B cell (primary cell): Measurements from ENCODE around the gene TRIM52. TPM values are rescaled to one million over a fixed set of nuclear protein-coding genes. Genes with fewer than 3 reads are reported as not detected.
A peak's percentile ranks its signal among the peaks of the same experiment; 100 is the strongest.

Experiments
- ATAC-seq: fragments of 200-7000 bp; cut with Tn5 transposase; one replicate; pipeline ENCODE4 v1.10.0; 2021; ENCODE audit warnings: low read depth, mild to moderate bottlenecking, moderate number of reproducible peaks, moderate library complexity
- CTCF ChIA-PET: fragments of 350-600 bp; sonication (Branson Sonifier 250); formaldehyde crosslinking; loops from one replicate; lab custom pipeline; 2021; ENCODE audit warnings: antibody characterized with exemption, inconsistent platforms; lab: Charles Lee
- POLR2A ChIA-PET: fragments of 350-600 bp; sonication (Branson Sonifier 250); formaldehyde crosslinking; loops from one replicate; lab custom pipeline; 2021; ENCODE audit warnings: antibody characterized with exemption; lab: Charles Lee
- DNase-seq: peaks from one replicate; pipeline ENCODE4 v3.0.0; 2013
- H2AFZ ChIP-seq: 2 replicates; pipeline ENCODE4 v1.6.1; 2012; ENCODE audit warnings: mild to moderate bottlenecking, low read depth, low read length; ENCODE audit not compliant: insufficient read depth, poor library complexity, severe bottlenecking
- H3K27ac ChIP-seq, 2 donors: 1 replicate in 1 of 2; 2 replicates in 1 of 2; pipeline ENCODE4 v1.5.1; 2012 to 2013; ENCODE audit warnings: low read length in 2 of 2, mild to moderate bottlenecking in 2 of 2, moderate library complexity in 1 of 2
- H3K27me3 ChIP-seq, 4 experiments: fragments of 200-600 bp in 1 of 4; sonication (generic) in 1 of 4; replicated peaks in 1 of 4; 1 replicate in 2 of 4; 2 replicates in 2 of 4; pipeline versions ENCODE4 v1.6.1 to v1.7.0; 2013 to 2016; ENCODE audit warnings: low read length in 3 of 4, mild to moderate bottlenecking in 2 of 4, mixed read lengths in 1 of 4, moderate library complexity in 1 of 4; ENCODE audit not compliant: insufficient read depth in 4 of 4, control insufficient read depth in 3 of 4; ENCODE audit errors: control extremely low read depth in 1 of 4
- H3K36me3 ChIP-seq, 2 experiments: replicated peaks in 1 of 2; 1 replicate in 1 of 2; 2 replicates in 1 of 2; pipeline versions ENCODE4 v1.6.1 to v1.7.1; 2013; ENCODE audit warnings: low read length in 1 of 2; ENCODE audit not compliant: insufficient read depth in 2 of 2, control insufficient read depth in 1 of 2; ENCODE audit errors: control extremely low read depth in 1 of 2, extremely low read depth in 1 of 2
- H3K4me1 ChIP-seq, 2 donors: fragments of 200-600 bp in 1 of 2; sonication (generic) in 1 of 2; 1 replicate in 1 of 2; 2 replicates in 1 of 2; pipeline versions ENCODE4 v1.5.1 to v1.6.1; 2013 to 2017; ENCODE audit warnings: low read length in 2 of 2; ENCODE audit not compliant: control insufficient read depth in 2 of 2, insufficient read depth in 2 of 2
- H3K4me2 ChIP-seq: replicated peaks from 2 replicates; pipeline ENCODE3; 2012; ENCODE audit warnings: mild to moderate bottlenecking, low read depth, low read length; ENCODE audit not compliant: poor library complexity, severe bottlenecking
- H3K4me3 ChIP-seq, 5 experiments: fragments of 200-600 bp in 1 of 5; sonication (generic) in 1 of 5; 1 replicate in 3 of 5; 2 replicates in 2 of 5; pipeline versions ENCODE4 v1.5.1 to v1.7.0; 2011 to 2016; ENCODE audit warnings: low read length in 4 of 5, mild to moderate bottlenecking in 4 of 5, low read depth in 2 of 5, control low read depth in 1 of 5, moderate library complexity in 1 of 5; ENCODE audit not compliant: insufficient read depth in 1 of 5; ENCODE audit errors: control extremely low read depth in 1 of 5, extremely low read depth in 1 of 5
- H3K79me2 ChIP-seq: fragments of 200-600 bp; sonication (generic); one replicate; pipeline ENCODE4 v1.6.0; 2016; ENCODE audit warnings: low read length; ENCODE audit not compliant: control insufficient read depth, insufficient read depth
- H3K9ac ChIP-seq: fragments of 200-600 bp; sonication (generic); 2 replicates; pipeline ENCODE4 v1.6.1; 2017; ENCODE audit warnings: mild to moderate bottlenecking, low read length, moderate library complexity
- H3K9me3 ChIP-seq, 3 donors: one replicate each; pipeline versions ENCODE4 v1.6.1 to v1.7.1; 2013; ENCODE audit warnings: low read length in 2 of 3; ENCODE audit not compliant: control insufficient read depth in 2 of 3, insufficient read depth in 1 of 3; ENCODE audit errors: control extremely low read depth in 1 of 3
- H4K20me1 ChIP-seq: 2 replicates; pipeline ENCODE4 v1.6.0; 2012; ENCODE audit warnings: mild to moderate bottlenecking, low read length; ENCODE audit not compliant: insufficient read depth, control insufficient read depth, poor library complexity, severe bottlenecking
- H3K27ac Mint-ChIP-seq: one replicate; pipeline ENCODE4 v1.8.0; 2021; ENCODE audit warnings: mixed read lengths
- H3K27me3 Mint-ChIP-seq: one replicate; pipeline ENCODE4 v1.8.0; 2021; ENCODE audit warnings: mixed read lengths
- H3K4me1 Mint-ChIP-seq: one replicate; pipeline ENCODE4 v1.8.0; 2021; ENCODE audit warnings: mixed read lengths
- H3K4me3 Mint-ChIP-seq: one replicate; pipeline ENCODE4 v1.8.0; 2021; ENCODE audit warnings: mixed read lengths
- H3K9me3 Mint-ChIP-seq: one replicate; pipeline ENCODE4 v1.8.0; 2022; ENCODE audit warnings: mixed read lengths; ENCODE audit not compliant: insufficient read depth
- EZH2 ChIP-seq: IDR thresholded peaks from 2 replicates; pipeline ENCODE4 v1.6.1; 2012; ENCODE audit warnings: borderline replicate concordance, low read depth, mild to moderate bottlenecking, moderate library complexity, low read length; ENCODE audit not compliant: insufficient read depth, poor library complexity, severe bottlenecking
- WGBS: methylation state at CpG from one replicate; pipeline ENCODE4 v1.1.5; 2013; ENCODE audit warnings: missing lambda C conversion rate; ENCODE audit not compliant: insufficient coverage; 5-methylcytosine and 5-hydroxymethylcytosine counted together
- intact Hi-C: fragments of 100-400 bp; cut with micrococcal nuclease; formaldehyde crosslinking; loops from one replicate; pipeline ENCODE4 v1.10.0; 2022
- polyA plus RNA-seq: library from polyadenylated mRNA; depleted of rRNA; stranded (reverse); fragments of >200 nt; gene quantifications from 2 replicates; pipeline ENCODE4 v1.2.3, GENCODE V29; 2012
- total RNA-seq, 2 donors: library from RNA; stranded (reverse); fragments of 120-200 nt in 1 of 2; gene quantifications; 1 replicate in 1 of 2; 2 replicates in 1 of 2; pipeline versions ENCODE4 v1.2.3 to v1.2.4, GENCODE V29; 2013 to 2022
- TF ChIP-seq, protein P1 (sequence below): fragments of 200-600 bp; IDR thresholded peaks from one replicate; pipeline ENCODE4 v1.8.0; 2022; ENCODE audit warnings: antibody characterized with exemption, mild to moderate bottlenecking

The TRIM52 gene
- total and polyA plus RNA-seq, 2 donors (not counting 1 experiment from before 2014, with no cell fraction given): 29.9 to 61.3 TPM

DNA sequence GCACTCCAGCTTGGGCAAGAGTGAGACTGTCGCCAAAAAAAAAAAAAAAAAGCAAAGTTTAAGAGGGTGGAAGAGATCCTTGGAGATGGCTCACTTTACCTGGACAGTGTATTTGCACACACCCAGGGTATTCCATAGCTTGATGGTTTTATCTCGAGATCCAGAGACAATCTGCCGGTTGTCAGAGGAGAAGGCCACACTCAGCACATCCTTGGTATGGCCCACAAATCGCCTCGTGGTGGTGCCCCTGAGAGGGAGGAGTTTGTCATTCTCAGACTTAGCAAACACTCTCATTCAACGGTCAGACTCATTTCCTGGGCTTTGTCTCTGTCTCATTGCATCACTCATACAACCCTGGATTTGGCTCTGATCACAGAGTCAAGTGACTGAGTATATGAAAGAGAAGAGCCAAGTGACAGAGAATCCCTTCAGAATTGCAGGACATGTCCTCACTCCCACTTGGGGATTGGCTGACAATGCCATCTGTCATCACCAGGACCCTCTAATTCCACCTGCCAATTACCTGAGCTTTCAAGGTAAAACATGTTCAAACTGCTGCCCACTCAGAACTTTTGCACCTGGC is 19.5 kb downstream of the TRIM52 start:
- Mint-ChIP-seq H3K27ac (peak overlapping the region; percentile 96), H3K4me3 (peak overlapping the region; percentile 99), H3K9me3 (no peaks in the 10 kb centered on the region), H3K4me1 (peaks cover 56% of the 10 kb centered on the region), H3K27me3 (no peaks in the 10 kb centered on the region)
- peak overlapping the region in 1 of 5 experiments; percentile 70 for H3K4me3 ChIP-seq
- peak overlapping the region; percentile 83 for H3K4me2 ChIP-seq
- DNase-seq (no peak), ATAC-seq (no peak)
- H3K79me2 ChIP-seq: peaks cover 51% of the 10 kb centered on the region
- ChIA-PET POLR2A (interaction anchor here (0.7 to 6.9 kb wide), 3 partner anchors 12 to 20 kb away, joined by 3 to 46 read pairs (median 45); partner anchors contain the start of genes TRIM41 and TRIM52), CTCF (interaction anchor here (0.8 to 3.1 kb wide), 4 partner anchors 16 to 57 kb away, joined by 3 to 9 read pairs (median 4); partner anchors contain the start of gene TRIM41)
- peaks cover 60% of the 10 kb centered on the region for H4K20me1 ChIP-seq
- H3K27ac ChIP-seq: peak overlapping the region in 1 of 2 donors; percentile 84
- peak overlapping the region; percentile 76 for H3K9ac ChIP-seq
- TF ChIP-seq, protein P1, sequence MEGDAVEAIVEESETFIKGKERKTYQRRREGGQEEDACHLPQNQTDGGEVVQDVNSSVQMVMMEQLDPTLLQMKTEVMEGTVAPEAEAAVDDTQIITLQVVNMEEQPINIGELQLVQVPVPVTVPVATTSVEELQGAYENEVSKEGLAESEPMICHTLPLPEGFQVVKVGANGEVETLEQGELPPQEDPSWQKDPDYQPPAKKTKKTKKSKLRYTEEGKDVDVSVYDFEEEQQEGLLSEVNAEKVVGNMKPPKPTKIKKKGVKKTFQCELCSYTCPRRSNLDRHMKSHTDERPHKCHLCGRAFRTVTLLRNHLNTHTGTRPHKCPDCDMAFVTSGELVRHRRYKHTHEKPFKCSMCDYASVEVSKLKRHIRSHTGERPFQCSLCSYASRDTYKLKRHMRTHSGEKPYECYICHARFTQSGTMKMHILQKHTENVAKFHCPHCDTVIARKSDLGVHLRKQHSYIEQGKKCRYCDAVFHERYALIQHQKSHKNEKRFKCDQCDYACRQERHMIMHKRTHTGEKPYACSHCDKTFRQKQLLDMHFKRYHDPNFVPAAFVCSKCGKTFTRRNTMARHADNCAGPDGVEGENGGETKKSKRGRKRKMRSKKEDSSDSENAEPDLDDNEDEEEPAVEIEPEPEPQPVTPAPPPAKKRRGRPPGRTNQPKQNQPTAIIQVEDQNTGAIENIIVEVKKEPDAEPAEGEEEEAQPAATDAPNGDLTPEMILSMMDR: no peak
- no peak for TF ChIP-seq EZH2
- peaks cover 10 to 60% of the 10 kb centered on the region in 2 experiments for H3K36me3 ChIP-seq
- intact Hi-C loops: loop anchor here (5.0 kb wide), 2 partner anchors 34 to 439 kb away; partner anchors contain the start of genes MGAT1 and TRIM7
- no peaks in the 10 kb centered on the region for H3K27me3 ChIP-seq
- peaks cover 29 to 39% of the 10 kb centered on the region in 2 donors for H3K4me1 ChIP-seq
- H2AFZ ChIP-seq: no peak overlapping the region
- WGBS: 33% methylated on average over 5 of the region's 6 CpGs
- H3K9me3 ChIP-seq: no peaks in the 10 kb centered on the region

DNA sequence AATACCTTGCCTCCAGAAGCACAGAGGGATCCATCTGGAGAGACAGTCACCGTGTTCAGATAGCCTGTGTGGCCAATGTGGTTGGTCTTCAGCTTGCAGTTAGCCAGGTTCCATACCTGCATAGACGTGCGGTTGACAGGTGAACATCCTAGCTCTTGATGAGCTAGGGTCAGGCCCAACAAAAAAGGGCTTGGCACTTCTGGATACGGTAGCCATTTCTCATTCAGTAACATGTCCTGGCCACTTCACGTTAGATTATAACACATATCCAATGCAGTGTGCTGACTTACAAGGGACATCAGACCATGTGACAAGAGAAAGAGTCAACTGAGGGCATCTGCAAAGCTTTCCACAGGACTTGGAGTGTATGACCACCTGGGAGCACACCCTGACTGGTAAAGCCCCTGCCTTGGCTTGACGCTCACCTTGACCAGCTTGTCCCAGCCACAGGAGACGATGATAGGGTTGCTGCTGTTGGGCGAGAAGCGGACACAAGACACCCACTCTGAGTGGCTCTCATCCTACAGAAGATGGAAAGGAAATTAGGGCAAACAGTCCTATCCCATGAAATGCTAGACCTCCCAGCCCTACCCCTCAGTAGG is 21.8 kb downstream of the TRIM52 start:
- Histone ChIP-seq H3K79me2 (peaks cover 35% of the 10 kb centered on the region), H3K4me3 (no peak overlapping the region), H3K27me3 (no peaks in the 10 kb centered on the region), H3K9me3 (no peaks in the 10 kb centered on the region), H4K20me1 (peaks cover 67% of the 10 kb centered on the region), H3K9ac (no peak overlapping the region), H3K4me2 (no peak overlapping the region), H3K4me1 (peaks cover 14 to 19% of the 10 kb centered on the region in 2 donors), H3K36me3 (peaks cover 11 to 81% of the 10 kb centered on the region in 2 experiments), H3K27ac (no peak overlapping the region), H2AFZ (no peak overlapping the region)
- DNase-seq (no peak), ATAC-seq (no peak)
- 93% methylated on average over 5 of the region's 9 CpGs for WGBS
- H3K27me3 Mint-ChIP-seq: no peaks in the 10 kb centered on the region
- H3K4me1 Mint-ChIP-seq: peaks cover 38% of the 10 kb centered on the region
- CTCF ChIA-PET: interaction anchor here (1.6 kb wide), 1 partner anchor 55 kb away, joined by 3 read pairs; no protein-coding TSS in a partner anchor
- intact Hi-C loops: no loop called here
- H3K27ac Mint-ChIP-seq: no peak overlapping the region
- POLR2A ChIA-PET: interaction anchor here (0.6 to 6.9 kb wide), 2 partner anchors 16 to 1544 kb away, joined by 3 to 45 read pairs; partner anchors contain the start of gene TRIM41
- H3K4me3 Mint-ChIP-seq: no peak overlapping the region
- no peaks in the 10 kb centered on the region for H3K9me3 Mint-ChIP-seq
- TF ChIP-seq, protein P1: no peak
- TF ChIP-seq EZH2: no peak
